ENCODE data around the gene MYOZ3.

The MYOZ3 gene

GRCh38 chr5:150661086-150661485, at the start of gene MYOZ3:
Gene MYOZ3, plus strand, starts transcription at chr5:150661251. Its CDS starts 1,691 bp downstream, at chr5:150662942.
- DNase-seq (ENCODE audit: low spot score): no peak

- DNase-seq (ENCODE audit: low spot score): no peak
These were observed 48.6 kb upstream of the MYOZ3 start for GRCh38 chr5:150612405-150612804.

- DNase-seq (ENCODE audit: low spot score): no peak
These were observed 48.0 kb upstream of the MYOZ3 start for GRCh38 chr5:150612905-150613670.

GRCh38 chr5:150613991-150614660, 46.9 kb upstream of the MYOZ3 start:
- no peak for DNase-seq (ENCODE audit: low spot score)

GRCh38 chr5:150614661-150615060, 46.4 kb upstream of the MYOZ3 start:
- DNase-seq (ENCODE audit: low spot score): no peak

GRCh38 chr5:150615141-150615699, 45.8 kb upstream of the MYOZ3 start:
- no peak for DNase-seq (ENCODE audit: low spot score)

GRCh38 chr5:150616024-150616470, 45.0 kb upstream of the MYOZ3 start:
- DNase-seq (ENCODE audit: low spot score): no peak

GRCh38 chr5:150616506-150616905, 44.5 kb upstream of the MYOZ3 start:
- DNase-seq (ENCODE audit: low spot score): no peak

- no peak for DNase-seq (ENCODE audit: low spot score)
These were observed 42.9 kb upstream of the MYOZ3 start for GRCh38 chr5:150618163-150618562.

- no peak for DNase-seq (ENCODE audit: low spot score)
These were observed 42.3 kb upstream of the MYOZ3 start for GRCh38 chr5:150618588-150619281.

- no peak for DNase-seq (ENCODE audit: low spot score)
These were observed 41.5 kb upstream of the MYOZ3 start for GRCh38 chr5:150619359-150620230.

- DNase-seq (ENCODE audit: low spot score): no peak
These were observed 39.8 kb upstream of the MYOZ3 start for GRCh38 chr5:150621301-150621700.

- DNase-seq (ENCODE audit: low spot score): no peak
These were observed 38.9 kb upstream of the MYOZ3 start for GRCh38 chr5:150622157-150622556.

- DNase-seq (ENCODE audit: low spot score): no peak
These were observed 37.7 kb upstream of the MYOZ3 start for GRCh38 chr5:150623152-150623877.

- DNase-seq (ENCODE audit: low spot score): no peak
These were observed 37.2 kb upstream of the MYOZ3 start for GRCh38 chr5:150623878-150624216.

- no peak for DNase-seq (ENCODE audit: low spot score)
These were observed 36.5 kb upstream of the MYOZ3 start for GRCh38 chr5:150624334-150625163.

GRCh38 chr5:150625164-150625535, 35.9 kb upstream of the MYOZ3 start:
- DNase-seq (ENCODE audit: low spot score): no peak

GRCh38 chr5:150625831-150626746, 35.0 kb upstream of the MYOZ3 start:
- DNase-seq (ENCODE audit: low spot score): no peak

- DNase-seq (ENCODE audit: low spot score): no peak
These were observed 34.2 kb upstream of the MYOZ3 start for GRCh38 chr5:150626853-150627276.
